Adrenal gland (tissue), 5 donors: Measurements from ENCODE around the gene CCDC120.

Experiments used
- POLR2A ChIP-seq, 2 donors: fragments of 450-650 bp; IDR thresholded peaks; one replicate each; pipeline ENCODE4 v1.6.1; 2017; ENCODE audit warnings: antibody characterized with exemption in 2 of 2, mild to moderate bottlenecking in 2 of 2, moderate library complexity in 1 of 2
- TF ChIP-seq, protein P1 (sequence below), 6 experiments: fragments of 450-650 bp in 4 of 6; fragments of 200-600 bp in 2 of 6; sonication (generic) in 1 of 6; IDR thresholded peaks; 1 replicate in 5 of 6; 2 replicates in 1 of 6; pipeline versions ENCODE4 v1.5.1 to v1.8.0; 2016 to 2021; ENCODE audit warnings: antibody characterized with exemption in 6 of 6, mild to moderate bottlenecking in 2 of 6, moderate library complexity in 1 of 6
- donor health status: DM: no; HTN: no; CAD: no.

DNA sequence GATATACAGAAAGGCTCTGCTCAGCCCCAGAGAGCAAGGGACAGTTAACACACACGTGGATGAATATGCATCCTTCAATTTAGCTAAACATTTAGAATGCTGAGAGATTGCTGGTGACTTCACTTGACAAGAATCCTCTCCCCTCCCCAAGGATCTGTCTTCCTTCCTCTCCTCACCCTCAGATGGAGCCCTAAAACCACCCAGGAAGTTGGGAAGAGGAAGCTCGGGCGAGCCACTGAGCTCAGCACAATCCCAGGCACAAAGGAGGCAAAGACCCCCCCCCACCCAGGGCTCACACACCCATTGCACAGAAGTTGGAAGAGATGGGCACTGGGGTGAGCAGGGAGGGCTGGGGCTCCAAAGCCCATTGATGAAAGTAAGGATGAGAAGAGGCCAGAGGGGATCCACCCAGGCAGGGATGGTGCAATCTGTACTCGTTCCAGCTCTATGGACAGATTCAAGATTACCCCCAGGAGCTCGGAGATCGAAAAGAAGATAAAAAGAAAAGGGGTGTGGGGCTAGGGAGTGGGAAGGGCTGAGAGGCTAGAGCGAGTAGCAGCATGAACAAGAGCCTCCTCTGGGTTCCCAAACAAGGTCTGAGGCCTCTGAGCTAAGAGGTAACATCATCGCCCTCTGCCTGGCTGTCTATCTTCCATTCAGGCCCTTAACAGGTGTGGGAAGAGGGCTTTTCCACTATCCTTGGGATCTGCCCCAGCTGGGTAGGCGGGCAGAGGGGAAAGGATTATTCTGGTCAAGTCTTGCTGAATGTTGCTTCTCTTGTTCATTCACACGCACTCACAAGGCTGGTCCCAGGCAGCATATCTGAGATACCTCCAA, 16.8 kb upstream of the CCDC120 start:
- TF ChIP-seq, protein P1, sequence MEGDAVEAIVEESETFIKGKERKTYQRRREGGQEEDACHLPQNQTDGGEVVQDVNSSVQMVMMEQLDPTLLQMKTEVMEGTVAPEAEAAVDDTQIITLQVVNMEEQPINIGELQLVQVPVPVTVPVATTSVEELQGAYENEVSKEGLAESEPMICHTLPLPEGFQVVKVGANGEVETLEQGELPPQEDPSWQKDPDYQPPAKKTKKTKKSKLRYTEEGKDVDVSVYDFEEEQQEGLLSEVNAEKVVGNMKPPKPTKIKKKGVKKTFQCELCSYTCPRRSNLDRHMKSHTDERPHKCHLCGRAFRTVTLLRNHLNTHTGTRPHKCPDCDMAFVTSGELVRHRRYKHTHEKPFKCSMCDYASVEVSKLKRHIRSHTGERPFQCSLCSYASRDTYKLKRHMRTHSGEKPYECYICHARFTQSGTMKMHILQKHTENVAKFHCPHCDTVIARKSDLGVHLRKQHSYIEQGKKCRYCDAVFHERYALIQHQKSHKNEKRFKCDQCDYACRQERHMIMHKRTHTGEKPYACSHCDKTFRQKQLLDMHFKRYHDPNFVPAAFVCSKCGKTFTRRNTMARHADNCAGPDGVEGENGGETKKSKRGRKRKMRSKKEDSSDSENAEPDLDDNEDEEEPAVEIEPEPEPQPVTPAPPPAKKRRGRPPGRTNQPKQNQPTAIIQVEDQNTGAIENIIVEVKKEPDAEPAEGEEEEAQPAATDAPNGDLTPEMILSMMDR (IDR thresholded peaks at IDR 0.05): no peak
- TF ChIP-seq POLR2A (IDR thresholded peaks at IDR 0.05): peak in 1 of 2 donors; percentile 41
